ENCODE results near the gene INPP5B. TPM values are rescaled to one million over a fixed set of nuclear protein-coding genes. Genes with fewer than 3 reads are reported as not detected.
A peak's percentile ranks its signal among the peaks of the same experiment; 100 is the strongest.

Gene INPP5B
- total and polyA plus RNA-seq, 2 of the 13 experiments (the other 11 are each of a cell fraction or from before 2014, with no cell fraction given) = 9.0 to 9.8 TPM

DNA sequence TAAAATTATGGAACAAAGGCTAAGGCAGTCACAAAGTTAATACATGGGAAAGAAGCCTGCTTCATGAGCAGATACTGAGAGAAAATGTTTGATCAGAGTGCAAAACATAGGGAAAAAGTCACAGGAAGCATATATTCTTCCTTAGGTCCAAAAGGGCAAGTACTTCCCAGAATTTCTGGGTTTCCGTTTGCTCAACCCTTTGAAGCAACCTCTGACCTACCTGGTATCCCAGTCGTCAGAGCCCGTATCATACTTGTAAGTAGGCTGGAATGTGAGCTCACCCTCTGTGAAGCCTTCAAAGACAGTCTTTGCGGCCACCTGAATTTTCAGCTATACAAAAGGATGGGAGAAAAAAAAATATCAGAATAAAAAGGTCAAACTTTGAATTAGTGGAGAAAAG is 67.0 kb downstream of the INPP5B start:
- DNase-seq (ENCODE audit: low spot score) (no peak), FAIRE-seq (no peak), ATAC-seq (no peak)
- Histone ChIP-seq H3K36me3 (replicated peaks in 1 of 2; ENCODE audit: control insufficient read depth in 1 of 2, insufficient read depth in 2 of 2, low read length in 2 of 2) (peaks cover 12 to 55% of the 10 kb centered on the region in 2 experiments), H2AFZ (ENCODE audit: low read length) (no peak overlapping the region), H4K20me1 (ENCODE audit: insufficient read depth, low read length) (no peaks in the 10 kb centered on the region), H3K79me2 (ENCODE audit: insufficient read depth, low read length) (no peaks in the 10 kb centered on the region), H3K27me3 (ENCODE audit: control insufficient read depth in 1 of 2, insufficient read depth in 2 of 2, low read length in 2 of 2) (no peaks in the 10 kb centered on the region), H3K4me2 (ENCODE audit: low read depth, low read length) (no peak overlapping the region), H3K27ac (ENCODE audit: extremely low read length, insufficient read depth, low read length) (no peak overlapping the region), H3K4me1 (ENCODE audit: insufficient read depth, low read length) (peaks cover 17% of the 10 kb centered on the region), H3K9ac (ENCODE audit: insufficient read depth, low read depth, low read length) (no peak overlapping the region), H3K4me3 (replicated peaks in 1 of 3; ENCODE audit: insufficient read depth in 1 of 3, low read depth in 2 of 3, low read length in 3 of 3) (no peak overlapping the region), H3K9me3 (ENCODE audit: low read length) (no peaks in the 10 kb centered on the region)
- no TSS peak for BruUV-seq (replicated peaks)
- in situ Hi-C loops (cut with HindIII; ENCODE audit: extremely low pct_ligation_motif_present, low pct_unique_long_range_greater_than_20kb) (no loop called here), intact Hi-C loops (cut with micrococcal nuclease; ENCODE audit: unreplicated experiment) (no loop called here)
- ChIA-PET CTCF (ENCODE audit: low intra/inter-chr PET ratio, low total read pairs) (no interaction called here), POLR2A (no interaction called here)
- 56% methylated on average over 4 of the region's 4 CpGs for WGBS (ENCODE audit: low lambda C conversion rate)
- TF ChIP-seq HOXA3 (CRISPR knock-in tag; IDR thresholded peaks at IDR 0.05) (no peak), PPARG (CRISPR knock-in tag; conservative IDR thresholded peaks at IDR 0.05) (peak; percentile 80), RXRB (CRISPR knock-in tag; IDR thresholded peaks at IDR 0.05; ENCODE audit: borderline replicate concordance) (peak; percentile 21; the same call in 1 of the 2 replicates)
- TF ChIP-seq, protein P1, sequence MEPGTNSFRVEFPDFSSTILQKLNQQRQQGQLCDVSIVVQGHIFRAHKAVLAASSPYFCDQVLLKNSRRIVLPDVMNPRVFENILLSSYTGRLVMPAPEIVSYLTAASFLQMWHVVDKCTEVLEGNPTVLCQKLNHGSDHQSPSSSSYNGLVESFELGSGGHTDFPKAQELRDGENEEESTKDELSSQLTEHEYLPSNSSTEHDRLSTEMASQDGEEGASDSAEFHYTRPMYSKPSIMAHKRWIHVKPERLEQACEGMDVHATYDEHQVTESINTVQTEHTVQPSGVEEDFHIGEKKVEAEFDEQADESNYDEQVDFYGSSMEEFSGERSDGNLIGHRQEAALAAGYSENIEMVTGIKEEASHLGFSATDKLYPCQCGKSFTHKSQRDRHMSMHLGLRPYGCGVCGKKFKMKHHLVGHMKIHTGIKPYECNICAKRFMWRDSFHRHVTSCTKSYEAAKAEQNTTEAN (CRISPR knock-in tag; conservative IDR thresholded peaks at IDR 0.05) = no peak
- TF ChIP-seq, protein P2, sequence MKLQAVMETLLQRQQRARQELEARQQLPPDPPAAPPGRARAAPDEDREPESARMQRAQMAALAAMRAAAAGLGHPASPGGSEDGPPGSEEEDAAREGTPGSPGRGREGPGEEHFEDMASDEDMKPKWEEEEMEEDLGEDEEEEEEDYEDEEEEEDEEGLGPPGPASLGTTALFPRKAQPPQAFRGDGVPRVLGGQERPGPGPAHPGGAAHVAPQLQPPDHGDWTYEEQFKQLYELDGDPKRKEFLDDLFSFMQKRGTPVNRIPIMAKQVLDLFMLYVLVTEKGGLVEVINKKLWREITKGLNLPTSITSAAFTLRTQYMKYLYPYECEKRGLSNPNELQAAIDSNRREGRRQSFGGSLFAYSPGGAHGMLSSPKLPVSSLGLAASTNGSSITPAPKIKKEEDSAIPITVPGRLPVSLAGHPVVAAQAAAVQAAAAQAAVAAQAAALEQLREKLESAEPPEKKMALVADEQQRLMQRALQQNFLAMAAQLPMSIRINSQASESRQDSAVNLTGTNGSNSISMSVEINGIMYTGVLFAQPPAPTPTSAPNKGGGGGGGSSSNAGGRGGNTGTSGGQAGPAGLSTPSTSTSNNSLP (IDR thresholded peaks at IDR 0.05; ENCODE audit: low read depth, low read length) = no peak

DNA sequence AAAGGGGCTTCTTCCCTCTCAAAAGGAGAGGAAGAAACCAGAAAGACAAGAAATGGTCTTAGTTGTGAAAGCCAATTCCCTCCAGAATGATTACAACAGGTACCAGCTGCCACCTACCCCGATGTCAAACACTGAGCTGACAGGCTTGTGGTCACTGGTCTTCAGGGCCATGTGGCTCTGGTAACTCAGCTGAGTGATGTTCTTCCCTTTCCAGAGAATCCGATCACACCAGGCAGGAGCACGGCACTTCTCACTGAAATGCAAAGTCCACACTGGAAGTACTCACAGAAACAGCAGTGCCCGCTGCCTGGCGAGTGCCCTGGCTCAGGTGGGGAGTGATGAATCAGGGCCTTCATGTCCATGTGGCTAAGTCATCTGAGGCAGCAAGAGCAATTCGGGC is 68.8 kb downstream of the INPP5B start:
- no peak overlapping the region for H2AFZ ChIP-seq (ENCODE audit: low read length)
- no peak for ATAC-seq
- H3K4me1 ChIP-seq (ENCODE audit: insufficient read depth, low read length) = peaks cover 17% of the 10 kb centered on the region
- H3K27me3 ChIP-seq (ENCODE audit: control insufficient read depth in 1 of 2, insufficient read depth in 2 of 2, low read length in 2 of 2) = no peaks in the 10 kb centered on the region
- 77% methylated on average over 6 of the region's 6 CpGs for WGBS (ENCODE audit: low lambda C conversion rate)
- H3K4me2 ChIP-seq (ENCODE audit: low read depth, low read length) = no peak overlapping the region
- peaks cover 13 to 62% of the 10 kb centered on the region in 2 experiments for H3K36me3 ChIP-seq (replicated peaks in 1 of 2; ENCODE audit: control insufficient read depth in 1 of 2, insufficient read depth in 2 of 2, low read length in 2 of 2)
- CTCF ChIA-PET (ENCODE audit: low intra/inter-chr PET ratio, low total read pairs) = no interaction called here
- intact Hi-C loops (cut with micrococcal nuclease; ENCODE audit: unreplicated experiment) (no loop called here), in situ Hi-C loops (cut with HindIII; ENCODE audit: extremely low pct_ligation_motif_present, low pct_unique_long_range_greater_than_20kb) (no loop called here)
- DNase-seq (ENCODE audit: low spot score) = no peak
- no peak for FAIRE-seq
- H4K20me1 ChIP-seq (ENCODE audit: insufficient read depth, low read length) = no peaks in the 10 kb centered on the region
- no peak overlapping the region for H3K27ac ChIP-seq (ENCODE audit: extremely low read length, insufficient read depth, low read length)
- POLR2A ChIA-PET = no interaction called here
- H3K9ac ChIP-seq (ENCODE audit: insufficient read depth, low read depth, low read length) = no peak overlapping the region
- no peak overlapping the region for H3K4me3 ChIP-seq (replicated peaks in 1 of 3; ENCODE audit: insufficient read depth in 1 of 3, low read depth in 2 of 3, low read length in 3 of 3)
- no peak for TF ChIP-seq SATB2 (CRISPR knock-in tag; IDR thresholded peaks at IDR 0.05)
- BruUV-seq (replicated peaks) = no TSS peak
- H3K9me3 ChIP-seq (ENCODE audit: low read length) = no peaks in the 10 kb centered on the region
- no peaks in the 10 kb centered on the region for H3K79me2 ChIP-seq (ENCODE audit: insufficient read depth, low read length)
